ENCODE data around the gene ITIH2.

- TF ChIP-seq CTCF (IDR thresholded peaks at IDR 0.05) (no peak), EP300 (IDR thresholded peaks at IDR 0.05) (no peak), POLR2A (IDR thresholded peaks at IDR 0.05) (no peak)
These were observed 86.3 kb downstream of the ITIH2 start for GRCh38 chr10:7789390-7789789.

Data from sigmoid colon (tissue), 4 donors.